Right atrium auricular region (tissue), 2 donors: Measurements from ENCODE around the gene SYT1. TPM values are rescaled to one million over a fixed set of nuclear protein-coding genes. Genes with fewer than 3 reads are reported as not detected.

Source experiments
- DNase-seq: peaks from one replicate; pipeline ENCODE4 v3.0.0-alpha.2; 2019; ENCODE audit warnings: low spot score
- H3K27ac ChIP-seq, 2 donors: fragments of 200-600 bp; sonication (generic); 1 replicate in 1 of 2; 2 replicates in 1 of 2; pipeline ENCODE4 v1.5.1; 2016 to 2019
- H3K27me3 ChIP-seq, 2 donors: fragments of 200-600 bp; sonication (generic); one replicate each; pipeline versions ENCODE4 v1.5.1 to v1.6.0; 2017 to 2019
- H3K36me3 ChIP-seq: fragments of 200-600 bp; sonication (generic); one replicate; pipeline ENCODE4 v1.5.1; 2016
- H3K4me1 ChIP-seq, 2 donors: fragments of 200-600 bp; sonication (generic); one replicate each; pipeline versions ENCODE4 v1.5.1 to v1.6.0; 2017 to 2019
- H3K4me3 ChIP-seq, 2 donors: fragments of 200-600 bp; sonication (generic); 1 replicate in 1 of 2; 2 replicates in 1 of 2; pipeline ENCODE4 v1.5.1; 2017 to 2019; ENCODE audit warnings: mild to moderate bottlenecking in 1 of 2, moderate library complexity in 1 of 2
- H3K9me3 ChIP-seq, 2 donors: fragments of 200-600 bp; sonication (generic); one replicate each; pipeline ENCODE4 v1.5.1; 2019
- CTCF ChIP-seq, 2 donors: fragments of 200-600 bp; sonication (generic); IDR thresholded peaks; one replicate each; pipeline ENCODE4 v1.5.1; 2019; ENCODE audit warnings: antibody characterized with exemption in 2 of 2
- total RNA-seq, 2 donors: library from RNA; depleted of rRNA; stranded (reverse); fragments of >200 nt; gene quantifications; one replicate each; pipeline ENCODE4 v1.1.0, GENCODE V29; 2016

The SYT1 gene
- total RNA-seq, 2 donors from 2014 or later: 0.16 TPM; not detected in 1

- no peak for DNase-seq
- no peak for TF ChIP-seq CTCF (IDR thresholded peaks at IDR 0.05)
- peaks cover 0 to 1% of the 10 kb centered on the region in 2 donors for H3K9me3 ChIP-seq
- no peak overlapping the region for H3K27ac ChIP-seq
- H3K36me3 ChIP-seq: no peaks in the 10 kb centered on the region
- H3K27me3 ChIP-seq: no peaks in the 10 kb centered on the region
- H3K4me3 ChIP-seq: no peak overlapping the region
- H3K4me1 ChIP-seq: no peaks in the 10 kb centered on the region
Observed at GRCh38 chr12:79227646-79228045, 363.1 kb downstream of the SYT1 start.

- Histone ChIP-seq H3K36me3 (no peaks in the 10 kb centered on the region), H3K27ac (no peak overlapping the region), H3K4me1 (no peaks in the 10 kb centered on the region), H3K9me3 (no peaks in the 10 kb centered on the region), H3K4me3 (no peak overlapping the region), H3K27me3 (no peaks in the 10 kb centered on the region)
- TF ChIP-seq CTCF (IDR thresholded peaks at IDR 0.05): no peak
- no peak for DNase-seq
Observed at GRCh38 chr12:79233341-79233781, 368.8 kb downstream of the SYT1 start.

- no peak overlapping the region for H3K27ac ChIP-seq
- H3K27me3 ChIP-seq: no peaks in the 10 kb centered on the region
- H3K4me1 ChIP-seq: no peaks in the 10 kb centered on the region
- TF ChIP-seq CTCF (IDR thresholded peaks at IDR 0.05): no peak
- no peak overlapping the region for H3K4me3 ChIP-seq
- no peaks in the 10 kb centered on the region for H3K9me3 ChIP-seq
- no peak for DNase-seq
- H3K36me3 ChIP-seq: no peaks in the 10 kb centered on the region
Observed at GRCh38 chr12:79236920-79237319, 372.3 kb downstream of the SYT1 start.

- no peak for DNase-seq
- H3K27me3 ChIP-seq: no peaks in the 10 kb centered on the region
- H3K4me3 ChIP-seq: no peak overlapping the region
- H3K9me3 ChIP-seq: no peaks in the 10 kb centered on the region
- no peaks in the 10 kb centered on the region for H3K4me1 ChIP-seq
- H3K36me3 ChIP-seq: no peaks in the 10 kb centered on the region
- no peak for TF ChIP-seq CTCF (IDR thresholded peaks at IDR 0.05)
- no peak overlapping the region for H3K27ac ChIP-seq
Observed at GRCh38 chr12:79238246-79238645, 373.7 kb downstream of the SYT1 start.

GRCh38 chr12:79247494-79247893 lies 382.9 kb downstream of the SYT1 start:
- H3K27ac ChIP-seq: no peak overlapping the region
- H3K27me3 ChIP-seq: no peaks in the 10 kb centered on the region
- H3K36me3 ChIP-seq: no peaks in the 10 kb centered on the region
- no peak for DNase-seq
- H3K4me3 ChIP-seq: no peak overlapping the region
- H3K9me3 ChIP-seq: no peaks in the 10 kb centered on the region
- no peaks in the 10 kb centered on the region for H3K4me1 ChIP-seq
- TF ChIP-seq CTCF (IDR thresholded peaks at IDR 0.05): no peak

- Histone ChIP-seq H3K36me3 (no peaks in the 10 kb centered on the region), H3K27ac (no peak overlapping the region), H3K27me3 (no peaks in the 10 kb centered on the region), H3K4me3 (no peak overlapping the region), H3K9me3 (peaks cover 0 to 7% of the 10 kb centered on the region in 2 donors), H3K4me1 (no peaks in the 10 kb centered on the region)
- DNase-seq: no peak
- TF ChIP-seq CTCF (IDR thresholded peaks at IDR 0.05): no peak
Observed at GRCh38 chr12:79250186-79250585, 385.6 kb downstream of the SYT1 start.
